GM12878 (cell line): ENCODE measurements around the gene SLC39A11.

Source experiments
- BMI1 ChIP-seq: fragments of 450-650 bp; IDR thresholded peaks from 2 replicates; pipeline ENCODE4 v1.6.1; 2016; ENCODE audit warnings: mild to moderate bottlenecking, moderate library complexity, borderline replicate concordance
- CREB1 ChIP-seq: IDR thresholded peaks from 2 replicates; pipeline ENCODE4 v1.6.1; 2012; ENCODE audit warnings: low read depth, mild to moderate bottlenecking, inconsistent platforms
- EED ChIP-seq: sonication (generic); IDR thresholded peaks from 2 replicates; pipeline ENCODE4 v1.6.1; 2016; ENCODE audit warnings: antibody characterized with exemption, low read depth
- EGR1 ChIP-seq, 2 experiments: IDR thresholded peaks; 1 replicate in 1 of 2; 2 replicates in 1 of 2; pipeline ENCODE4 v1.6.1; 2011 to 2012; ENCODE audit warnings: low read depth in 2 of 2, low read length in 2 of 2, borderline replicate concordance in 1 of 2, mild to moderate bottlenecking in 1 of 2, moderate library complexity in 1 of 2
- EZH2 ChIP-seq: IDR thresholded peaks from 2 replicates; pipeline ENCODE4 v1.6.1; 2012; ENCODE audit warnings: low read depth, mild to moderate bottlenecking, control low read depth, inconsistent platforms, low read length, borderline replicate concordance; ENCODE audit not compliant: control insufficient read depth
- JUND ChIP-seq: IDR thresholded peaks from 2 replicates; pipeline ENCODE4 v1.6.1; 2012; ENCODE audit warnings: low read depth, mild to moderate bottlenecking, low read length, improper control_type of control experiment, moderate library complexity
- POLR2A ChIP-seq: IDR thresholded peaks from 2 replicates; pipeline ENCODE4 v1.6.1; 2011; ENCODE audit warnings: low read depth, mild to moderate bottlenecking, low read length
- SMC3 ChIP-seq: IDR thresholded peaks from 2 replicates; pipeline ENCODE4 v1.6.1; 2011; ENCODE audit warnings: low read length, improper control_type of control experiment, borderline replicate concordance
- SUPT20H ChIP-seq: IDR thresholded peaks from 2 replicates; pipeline ENCODE4 v1.6.1; 2011; ENCODE audit warnings: low read depth, mild to moderate bottlenecking, low read length, moderate library complexity, borderline replicate concordance; ENCODE audit not compliant: control insufficient read depth
- TF ChIP-seq, protein P1 (sequence below), 3 experiments: IDR thresholded peaks in 2 of 3; conservative IDR thresholded peaks in 1 of 3; 2 replicates each; pipeline ENCODE4 v1.5.1; 2011; ENCODE audit warnings: low read depth in 3 of 3, low read length in 3 of 3, mild to moderate bottlenecking in 3 of 3, control low read depth in 2 of 3, moderate library complexity in 2 of 3, inconsistent platforms in 1 of 3, mixed read lengths in 1 of 3; ENCODE audit not compliant: control insufficient read depth in 2 of 3, insufficient read depth in 1 of 3; ENCODE audit errors: extremely low read depth in 1 of 3

DNA sequence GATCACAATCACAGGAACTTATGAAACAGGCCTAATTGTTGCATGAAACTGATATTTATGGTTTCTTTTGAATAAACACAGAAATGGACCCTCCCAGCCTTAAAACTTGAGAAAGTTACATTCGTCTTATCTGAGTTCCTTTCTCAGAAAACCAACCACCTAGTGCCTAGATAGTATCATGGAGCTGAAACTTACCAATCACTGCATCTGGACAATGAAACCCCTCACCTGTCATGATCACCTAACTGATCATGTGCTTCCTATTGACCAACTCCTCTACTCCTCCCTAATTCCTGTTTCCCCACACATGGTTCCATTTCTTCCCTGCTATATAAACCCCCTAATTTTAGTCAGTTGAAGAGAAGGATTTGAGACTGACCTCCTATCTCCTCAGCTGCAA is 216.1 kb downstream of the SLC39A11 start:
- no peak for TF ChIP-seq POLR2A
- no peak for TF ChIP-seq EZH2
- TF ChIP-seq CREB1, result no peak
- no peak for TF ChIP-seq SUPT20H
- no peak for TF ChIP-seq SMC3
- no peak for TF ChIP-seq EED
- TF ChIP-seq, protein P1, sequence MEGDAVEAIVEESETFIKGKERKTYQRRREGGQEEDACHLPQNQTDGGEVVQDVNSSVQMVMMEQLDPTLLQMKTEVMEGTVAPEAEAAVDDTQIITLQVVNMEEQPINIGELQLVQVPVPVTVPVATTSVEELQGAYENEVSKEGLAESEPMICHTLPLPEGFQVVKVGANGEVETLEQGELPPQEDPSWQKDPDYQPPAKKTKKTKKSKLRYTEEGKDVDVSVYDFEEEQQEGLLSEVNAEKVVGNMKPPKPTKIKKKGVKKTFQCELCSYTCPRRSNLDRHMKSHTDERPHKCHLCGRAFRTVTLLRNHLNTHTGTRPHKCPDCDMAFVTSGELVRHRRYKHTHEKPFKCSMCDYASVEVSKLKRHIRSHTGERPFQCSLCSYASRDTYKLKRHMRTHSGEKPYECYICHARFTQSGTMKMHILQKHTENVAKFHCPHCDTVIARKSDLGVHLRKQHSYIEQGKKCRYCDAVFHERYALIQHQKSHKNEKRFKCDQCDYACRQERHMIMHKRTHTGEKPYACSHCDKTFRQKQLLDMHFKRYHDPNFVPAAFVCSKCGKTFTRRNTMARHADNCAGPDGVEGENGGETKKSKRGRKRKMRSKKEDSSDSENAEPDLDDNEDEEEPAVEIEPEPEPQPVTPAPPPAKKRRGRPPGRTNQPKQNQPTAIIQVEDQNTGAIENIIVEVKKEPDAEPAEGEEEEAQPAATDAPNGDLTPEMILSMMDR (IDR thresholded peaks at IDR 0.05 in 2 of 3, conservative IDR thresholded peaks at IDR 0.05 in 1 of 3; ENCODE audit: control insufficient read depth in 2 of 3, extremely low read depth in 1 of 3, insufficient read depth in 1 of 3, low read depth in 3 of 3, low read length in 3 of 3), result no peak
- no peak for TF ChIP-seq EGR1 (IDR thresholded peaks at IDR 0.05; ENCODE audit: borderline replicate concordance in 1 of 2, low read depth in 2 of 2, low read length in 2 of 2)
- TF ChIP-seq BMI1, result no peak
- TF ChIP-seq JUND, result no peak
